ENCODE results near the gene PAX6. TPM values are rescaled to one million over a fixed set of nuclear protein-coding genes. Genes with fewer than 3 reads are reported as not detected.

PAX6 gene
- total and polyA plus RNA-seq, 2 of the 13 experiments (the other 11 are each of a cell fraction or from before 2014, with no cell fraction given), result 0.15 to 1.1 TPM

DNA sequence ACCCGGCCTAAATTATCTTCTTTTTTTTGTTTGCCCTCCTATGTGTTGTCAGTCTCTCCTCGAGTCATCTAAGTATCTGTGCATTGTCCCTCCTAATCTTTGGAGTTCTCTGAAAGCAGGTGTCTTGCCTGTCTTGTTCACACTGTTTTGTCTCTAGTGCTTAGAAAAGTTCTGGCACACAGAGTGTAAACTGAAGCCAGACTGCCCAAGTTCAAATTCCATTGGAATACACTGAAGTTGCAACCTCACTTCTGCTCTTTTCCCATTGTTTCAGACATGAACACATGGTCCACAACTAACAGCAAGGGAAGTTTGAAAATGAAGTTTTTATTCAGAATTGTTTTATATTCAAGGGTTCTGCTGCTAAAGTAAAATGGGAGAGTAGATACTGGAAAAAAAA, 38.7 kb downstream of the PAX6 start (continued):
- TF ChIP-seq, protein P1, sequence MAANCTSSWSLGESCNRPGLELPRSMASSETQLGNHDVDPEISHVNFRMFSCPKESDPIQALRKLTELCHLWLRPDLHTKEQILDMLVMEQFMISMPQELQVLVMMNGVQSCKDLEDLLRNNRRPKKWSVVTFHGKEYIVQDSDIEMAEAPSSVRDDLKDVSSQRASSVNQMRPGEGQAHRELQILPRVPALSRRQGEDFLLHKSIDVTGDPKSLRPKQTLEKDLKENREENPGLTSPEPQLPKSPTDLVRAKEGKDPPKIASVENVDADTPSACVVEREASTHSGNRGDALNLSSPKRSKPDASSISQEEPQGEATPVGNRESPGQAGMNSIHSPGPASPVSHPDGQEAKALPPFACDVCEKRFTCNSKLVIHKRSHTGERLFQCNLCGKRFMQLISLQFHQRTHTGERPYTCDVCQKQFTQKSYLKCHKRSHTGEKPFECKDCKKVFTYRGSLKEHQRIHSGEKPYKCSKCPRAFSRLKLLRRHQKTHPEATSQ (CRISPR knock-in tag; IDR thresholded peaks at IDR 0.05; ENCODE audit: borderline replicate concordance), result no peak
- no peak for TF ChIP-seq IKZF1 (IDR thresholded peaks at IDR 0.05)
- TF ChIP-seq, protein P2, sequence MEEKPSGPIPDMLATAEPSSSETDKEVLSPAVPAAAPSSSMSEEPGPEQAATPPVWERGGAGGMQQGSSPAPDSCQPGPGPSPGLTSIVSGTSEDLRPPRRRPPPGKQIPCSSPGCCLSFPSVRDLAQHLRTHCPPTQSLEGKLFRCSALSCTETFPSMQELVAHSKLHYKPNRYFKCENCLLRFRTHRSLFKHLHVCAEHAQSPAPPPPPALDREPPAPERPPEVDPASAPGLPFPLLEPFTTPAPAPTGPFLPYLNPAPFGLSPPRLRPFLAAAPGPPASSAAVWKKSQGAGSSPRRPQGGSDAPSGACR (CRISPR knock-in tag; IDR thresholded peaks at IDR 0.05), result no peak
- TF ChIP-seq ZFP1 (CRISPR knock-in tag; IDR thresholded peaks at IDR 0.05), result no peak
- TF ChIP-seq HHEX (CRISPR knock-in tag; IDR thresholded peaks at IDR 0.05), result no peak

DNA sequence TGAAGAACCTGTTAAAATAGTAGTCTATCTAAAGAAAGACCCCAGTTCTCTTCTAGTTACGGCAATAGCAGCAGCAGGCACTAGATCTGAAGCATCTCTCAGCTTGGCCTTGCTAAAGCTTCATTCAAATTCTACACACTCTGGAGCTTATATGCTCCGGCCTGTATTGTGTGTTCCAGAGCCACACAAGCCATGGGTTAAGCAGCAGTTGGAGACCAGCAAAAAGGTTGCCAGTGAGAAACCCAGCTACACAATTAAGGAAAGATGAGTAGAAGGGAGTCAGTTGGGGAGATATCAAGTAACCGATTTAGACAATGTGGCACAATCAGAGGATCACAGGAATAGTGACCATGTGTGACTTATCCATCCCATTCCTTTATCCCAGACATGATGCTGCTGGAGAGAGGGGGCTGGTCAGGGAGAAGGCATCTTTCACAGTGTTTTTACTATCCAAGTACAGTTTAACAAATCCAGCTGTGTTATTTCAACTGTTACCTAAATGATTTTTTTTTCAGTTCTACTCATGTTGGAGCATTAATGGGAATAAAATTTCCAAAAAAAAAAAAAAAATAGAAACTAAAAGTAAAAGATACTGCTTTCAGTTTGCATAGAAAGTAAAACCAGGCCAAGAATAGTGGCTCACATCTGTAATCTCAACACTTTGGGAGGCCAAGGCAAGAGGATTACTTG, 41.0 kb downstream of the PAX6 start:
- H3K4me1 ChIP-seq (ENCODE audit: insufficient read depth, low read length), result no peaks in the 10 kb centered on the region
- ChIA-PET CTCF (ENCODE audit: low intra/inter-chr PET ratio, low total read pairs) (no interaction called here), POLR2A (no interaction called here)
- no peaks in the 10 kb centered on the region for H4K20me1 ChIP-seq (ENCODE audit: insufficient read depth, low read length)
- H3K27ac ChIP-seq (ENCODE audit: extremely low read length, insufficient read depth, low read length), result no peak overlapping the region
- in situ Hi-C loops (cut with HindIII; ENCODE audit: extremely low pct_ligation_motif_present, low pct_unique_long_range_greater_than_20kb), result no loop called here
- H3K27me3 ChIP-seq (ENCODE audit: control insufficient read depth in 1 of 2, insufficient read depth in 2 of 2, low read length in 2 of 2), result no peaks in the 10 kb centered on the region
- H3K4me2 ChIP-seq (ENCODE audit: low read depth, low read length), result no peak overlapping the region
- no peak overlapping the region for H3K9ac ChIP-seq (ENCODE audit: insufficient read depth, low read depth, low read length)
- no peak overlapping the region for H3K4me3 ChIP-seq (replicated peaks in 1 of 3; ENCODE audit: insufficient read depth in 1 of 3, low read depth in 2 of 3, low read length in 3 of 3)
- H3K9me3 ChIP-seq (ENCODE audit: low read length), result no peaks in the 10 kb centered on the region
- WGBS (ENCODE audit: low lambda C conversion rate), result 93% methylated on average over 3 of the region's 3 CpGs
- H3K79me2 ChIP-seq (ENCODE audit: insufficient read depth, low read length), result no peaks in the 10 kb centered on the region
- no peak for DNase-seq (ENCODE audit: low spot score)
- FAIRE-seq, result no peak
- BruUV-seq (replicated peaks), result no TSS peak
- no peak overlapping the region for H2AFZ ChIP-seq (ENCODE audit: low read length)
- intact Hi-C loops (cut with micrococcal nuclease; ENCODE audit: unreplicated experiment), result no loop called here
- ATAC-seq, result no peak
- H3K36me3 ChIP-seq (replicated peaks in 1 of 2; ENCODE audit: control insufficient read depth in 1 of 2, insufficient read depth in 2 of 2, low read length in 2 of 2), result no peaks in the 10 kb centered on the region
- TF ChIP-seq ZNF333 (CRISPR knock-in tag; IDR thresholded peaks at IDR 0.05; ENCODE audit: borderline replicate concordance), result no peak
- no peak for TF ChIP-seq KDM5A (IDR thresholded peaks at IDR 0.05; ENCODE audit: borderline replicate concordance, low read length)
- no peak for TF ChIP-seq SOX6 (IDR thresholded peaks at IDR 0.05)
- TF ChIP-seq SOX6 (CRISPR knock-in tag; IDR thresholded peaks at IDR 0.05), result no peak
- TF ChIP-seq SNAPC2 (CRISPR knock-in tag; IDR thresholded peaks at IDR 0.05), result no peak
- no peak for TF ChIP-seq ZNF350 (CRISPR knock-in tag; IDR thresholded peaks at IDR 0.05; ENCODE audit: borderline replicate concordance, low read depth)
- no peak for TF ChIP-seq MZF1 (CRISPR knock-in tag; IDR thresholded peaks at IDR 0.05; ENCODE audit: borderline replicate concordance)
- no peak for TF ChIP-seq KLF6 (CRISPR knock-in tag; IDR thresholded peaks at IDR 0.05)
- TF ChIP-seq ZNF780A (CRISPR knock-in tag; IDR thresholded peaks at IDR 0.05), result no peak
- TF ChIP-seq, protein P3, sequence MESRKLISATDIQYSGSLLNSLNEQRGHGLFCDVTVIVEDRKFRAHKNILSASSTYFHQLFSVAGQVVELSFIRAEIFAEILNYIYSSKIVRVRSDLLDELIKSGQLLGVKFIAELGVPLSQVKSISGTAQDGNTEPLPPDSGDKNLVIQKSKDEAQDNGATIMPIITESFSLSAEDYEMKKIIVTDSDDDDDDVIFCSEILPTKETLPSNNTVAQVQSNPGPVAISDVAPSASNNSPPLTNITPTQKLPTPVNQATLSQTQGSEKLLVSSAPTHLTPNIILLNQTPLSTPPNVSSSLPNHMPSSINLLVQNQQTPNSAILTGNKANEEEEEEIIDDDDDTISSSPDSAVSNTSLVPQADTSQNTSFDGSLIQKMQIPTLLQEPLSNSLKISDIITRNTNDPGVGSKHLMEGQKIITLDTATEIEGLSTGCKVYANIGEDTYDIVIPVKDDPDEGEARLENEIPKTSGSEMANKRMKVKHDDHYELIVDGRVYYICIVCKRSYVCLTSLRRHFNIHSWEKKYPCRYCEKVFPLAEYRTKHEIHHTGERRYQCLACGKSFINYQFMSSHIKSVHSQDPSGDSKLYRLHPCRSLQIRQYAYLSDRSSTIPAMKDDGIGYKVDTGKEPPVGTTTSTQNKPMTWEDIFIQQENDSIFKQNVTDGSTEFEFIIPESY (CRISPR knock-in tag; IDR thresholded peaks at IDR 0.05), result no peak
- TF ChIP-seq CAMTA2 (CRISPR knock-in tag; IDR thresholded peaks at IDR 0.05; ENCODE audit: borderline replicate concordance), result no peak
- TF ChIP-seq, protein P4, sequence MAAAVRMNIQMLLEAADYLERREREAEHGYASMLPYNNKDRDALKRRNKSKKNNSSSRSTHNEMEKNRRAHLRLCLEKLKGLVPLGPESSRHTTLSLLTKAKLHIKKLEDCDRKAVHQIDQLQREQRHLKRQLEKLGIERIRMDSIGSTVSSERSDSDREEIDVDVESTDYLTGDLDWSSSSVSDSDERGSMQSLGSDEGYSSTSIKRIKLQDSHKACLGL (CRISPR knock-in tag; IDR thresholded peaks at IDR 0.05), result no peak
- no peak for TF ChIP-seq SALL1 (CRISPR knock-in tag; IDR thresholded peaks at IDR 0.05)
- TF ChIP-seq, protein P5, sequence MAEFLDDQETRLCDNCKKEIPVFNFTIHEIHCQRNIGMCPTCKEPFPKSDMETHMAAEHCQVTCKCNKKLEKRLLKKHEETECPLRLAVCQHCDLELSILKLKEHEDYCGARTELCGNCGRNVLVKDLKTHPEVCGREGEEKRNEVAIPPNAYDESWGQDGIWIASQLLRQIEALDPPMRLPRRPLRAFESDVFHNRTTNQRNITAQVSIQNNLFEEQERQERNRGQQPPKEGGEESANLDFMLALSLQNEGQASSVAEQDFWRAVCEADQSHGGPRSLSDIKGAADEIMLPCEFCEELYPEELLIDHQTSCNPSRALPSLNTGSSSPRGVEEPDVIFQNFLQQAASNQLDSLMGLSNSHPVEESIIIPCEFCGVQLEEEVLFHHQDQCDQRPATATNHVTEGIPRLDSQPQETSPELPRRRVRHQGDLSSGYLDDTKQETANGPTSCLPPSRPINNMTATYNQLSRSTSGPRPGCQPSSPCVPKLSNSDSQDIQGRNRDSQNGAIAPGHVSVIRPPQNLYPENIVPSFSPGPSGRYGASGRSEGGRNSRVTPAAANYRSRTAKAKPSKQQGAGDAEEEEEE (CRISPR knock-in tag; IDR thresholded peaks at IDR 0.05; ENCODE audit: borderline replicate concordance), result no peak
